SK-N-SH (cell line): ENCODE results near the gene SCARB1.

Experiments used
- POLR2AphosphoS5 ChIP-seq: IDR thresholded peaks from 2 replicates; pipeline ENCODE4 v1.6.1; 2012; ENCODE audit warnings: low read depth, low read length
- YY1 ChIP-seq: IDR thresholded peaks from 2 replicates; pipeline ENCODE4 v1.4.0; 2012; ENCODE audit warnings: low read depth, mild to moderate bottlenecking
- TF ChIP-seq, protein P1 (sequence below): fragments of 200-600 bp; sonication (generic); IDR thresholded peaks from 2 replicates; pipeline ENCODE4 v1.6.1; 2017; ENCODE audit warnings: antibody characterized with exemption, mild to moderate bottlenecking, moderate library complexity

DNA sequence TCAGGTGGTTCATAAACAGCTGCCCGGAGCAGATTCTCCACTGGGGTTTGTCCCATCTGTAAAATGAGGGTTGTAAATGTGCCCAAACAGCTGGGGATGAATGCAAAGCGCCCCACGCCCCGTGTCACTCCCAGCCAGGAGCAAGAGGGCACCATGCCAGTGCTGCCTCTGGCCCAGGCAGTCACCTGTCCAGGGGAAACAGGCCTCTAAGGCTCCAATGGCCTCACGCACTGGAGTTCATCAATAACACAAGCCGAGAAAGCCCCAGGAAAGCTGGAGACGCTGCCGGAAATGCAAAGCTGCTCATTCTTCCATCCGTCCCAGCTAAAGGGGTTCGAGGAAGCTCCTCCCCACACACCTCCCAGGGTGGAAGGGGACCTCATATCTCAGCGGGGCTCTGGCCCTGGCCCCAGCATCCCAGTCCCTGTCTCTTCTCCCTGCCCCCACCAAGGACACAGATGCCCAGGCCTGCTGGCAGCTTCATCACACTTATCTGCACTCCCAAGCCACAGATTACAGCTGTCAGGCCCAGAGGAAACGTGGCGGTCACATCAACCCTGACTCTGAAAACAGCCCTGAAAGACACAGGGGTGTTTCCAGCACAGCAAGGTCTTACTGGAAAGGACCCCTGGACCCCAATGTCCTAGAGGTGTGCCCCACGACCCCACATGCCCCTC lies 21.5 kb downstream of the SCARB1 start:
- TF ChIP-seq POLR2AphosphoS5 = no peak
- TF ChIP-seq, protein P1, sequence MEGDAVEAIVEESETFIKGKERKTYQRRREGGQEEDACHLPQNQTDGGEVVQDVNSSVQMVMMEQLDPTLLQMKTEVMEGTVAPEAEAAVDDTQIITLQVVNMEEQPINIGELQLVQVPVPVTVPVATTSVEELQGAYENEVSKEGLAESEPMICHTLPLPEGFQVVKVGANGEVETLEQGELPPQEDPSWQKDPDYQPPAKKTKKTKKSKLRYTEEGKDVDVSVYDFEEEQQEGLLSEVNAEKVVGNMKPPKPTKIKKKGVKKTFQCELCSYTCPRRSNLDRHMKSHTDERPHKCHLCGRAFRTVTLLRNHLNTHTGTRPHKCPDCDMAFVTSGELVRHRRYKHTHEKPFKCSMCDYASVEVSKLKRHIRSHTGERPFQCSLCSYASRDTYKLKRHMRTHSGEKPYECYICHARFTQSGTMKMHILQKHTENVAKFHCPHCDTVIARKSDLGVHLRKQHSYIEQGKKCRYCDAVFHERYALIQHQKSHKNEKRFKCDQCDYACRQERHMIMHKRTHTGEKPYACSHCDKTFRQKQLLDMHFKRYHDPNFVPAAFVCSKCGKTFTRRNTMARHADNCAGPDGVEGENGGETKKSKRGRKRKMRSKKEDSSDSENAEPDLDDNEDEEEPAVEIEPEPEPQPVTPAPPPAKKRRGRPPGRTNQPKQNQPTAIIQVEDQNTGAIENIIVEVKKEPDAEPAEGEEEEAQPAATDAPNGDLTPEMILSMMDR = no peak
- TF ChIP-seq YY1 = no peak
